H1 (cell line): Measurements from ENCODE around the gene GPR87. TPM values are rescaled to one million over a fixed set of nuclear protein-coding genes. Genes with fewer than 3 reads are reported as not detected.

Source experiments
- ATF3 ChIP-seq: IDR thresholded peaks from 2 replicates; pipeline ENCODE4 v1.6.1; 2011; ENCODE audit warnings: low read depth, mild to moderate bottlenecking, low read length; ENCODE audit not compliant: insufficient read depth
- KDM4A ChIP-seq: IDR thresholded peaks from one replicate; pipeline ENCODE4 v1.7.1; 2012; ENCODE audit warnings: low read depth, mild to moderate bottlenecking, moderate library complexity, low read length, inconsistent platforms; ENCODE audit not compliant: severe bottlenecking
- polyA plus RNA-seq, 7 experiments: library from polyadenylated mRNA; depleted of rRNA in 3 of 7; stranded (reverse) in 5 of 7; unstranded in 2 of 7; fragments of >200 nt in 5 of 7; fragments of 200-250 nt in 2 of 7; gene quantifications; 1 replicate in 5 of 7; 2 replicates in 1 of 7; 4 replicates in 1 of 7; pipeline versions ENCODE4 v1.2.1 to v1.2.3, GENCODE V29; 2011 to 2013; ENCODE audit warnings: missing spikeins in 2 of 7, mixed read lengths in 2 of 7
- total RNA-seq: library from RNA; stranded (reverse); fragmentation: NEBNext Ultra II Directional; extraction: Animal tissue kit (Norgen Biotek cat#: 25700); gene quantifications from 2 replicates; pipeline ENCODE4 v1.2.1, GENCODE V29; 2021

The GPR87 gene
- total and polyA plus RNA-seq, 2 of the 8 experiments (the other 6 are each of a cell fraction or from before 2014, with no cell fraction given), result 0.05 TPM; not detected in 1

GRCh38 chr3:151281671-151282324 is 34.8 kb downstream of the GPR87 start (continued):
- no peak for TF ChIP-seq ATF3
- TF ChIP-seq KDM4A, result no peak
